Neural progenitor cell (in vitro differentiated cells): ENCODE measurements around the gene CLDN7.

Experiments
- CTCF ChIP-seq: fragments of 200-600 bp; sonication (generic); IDR thresholded peaks from 2 replicates; pipeline ENCODE4 v1.5.1; 2017; ENCODE audit warnings: antibody characterized with exemption, mild to moderate bottlenecking
- EZH2phosphoT487 ChIP-seq: fragments of 200-600 bp; sonication (generic); IDR thresholded peaks from 2 replicates; pipeline ENCODE4 v1.6.1; 2017; ENCODE audit warnings: antibody characterized with exemption

GRCh38 chr17:7240375-7240774 lies 21.9 kb downstream of the CLDN7 start:
- TF ChIP-seq EZH2phosphoT487 (no peak), CTCF (no peak)
